ENCODE data around the gene VWF.
"Not testable (repeated sequence)": the region's sequence is repeated elsewhere in the genome, so short reads cannot be mapped to it uniquely, and the experiment has no call there.

GRCh38 chr12:6159166-6160011, 34.9 kb upstream of the VWF start:
- TF ChIP-seq, protein P1, sequence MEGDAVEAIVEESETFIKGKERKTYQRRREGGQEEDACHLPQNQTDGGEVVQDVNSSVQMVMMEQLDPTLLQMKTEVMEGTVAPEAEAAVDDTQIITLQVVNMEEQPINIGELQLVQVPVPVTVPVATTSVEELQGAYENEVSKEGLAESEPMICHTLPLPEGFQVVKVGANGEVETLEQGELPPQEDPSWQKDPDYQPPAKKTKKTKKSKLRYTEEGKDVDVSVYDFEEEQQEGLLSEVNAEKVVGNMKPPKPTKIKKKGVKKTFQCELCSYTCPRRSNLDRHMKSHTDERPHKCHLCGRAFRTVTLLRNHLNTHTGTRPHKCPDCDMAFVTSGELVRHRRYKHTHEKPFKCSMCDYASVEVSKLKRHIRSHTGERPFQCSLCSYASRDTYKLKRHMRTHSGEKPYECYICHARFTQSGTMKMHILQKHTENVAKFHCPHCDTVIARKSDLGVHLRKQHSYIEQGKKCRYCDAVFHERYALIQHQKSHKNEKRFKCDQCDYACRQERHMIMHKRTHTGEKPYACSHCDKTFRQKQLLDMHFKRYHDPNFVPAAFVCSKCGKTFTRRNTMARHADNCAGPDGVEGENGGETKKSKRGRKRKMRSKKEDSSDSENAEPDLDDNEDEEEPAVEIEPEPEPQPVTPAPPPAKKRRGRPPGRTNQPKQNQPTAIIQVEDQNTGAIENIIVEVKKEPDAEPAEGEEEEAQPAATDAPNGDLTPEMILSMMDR (IDR thresholded peaks at IDR 0.05 in 2 of 3, conservative IDR thresholded peaks at IDR 0.05 in 1 of 3; ENCODE audit: control insufficient read depth in 2 of 3, extremely low read depth in 1 of 3, insufficient read depth in 1 of 3, low read depth in 3 of 3, low read length in 3 of 3): not testable (repeated sequence)
- TF ChIP-seq NFYB (IDR thresholded peaks at IDR 0.05; ENCODE audit: insufficient read depth, low read depth, low read length); POLR2A (IDR thresholded peaks at IDR 0.05; ENCODE audit: low read depth, low read length); POLR2AphosphoS5 (IDR thresholded peaks at IDR 0.05; ENCODE audit: low read length); EZH2 (IDR thresholded peaks at IDR 0.05; ENCODE audit: borderline replicate concordance, control insufficient read depth, low read depth, low read length); ZZZ3 (IDR thresholded peaks at IDR 0.05; ENCODE audit: control insufficient read depth, insufficient read length, low read depth); USF2 (IDR thresholded peaks at IDR 0.05; ENCODE audit: borderline replicate concordance, low read depth, low read length); RAD51 (IDR thresholded peaks at IDR 0.05); MYC (IDR thresholded peaks at IDR 0.05; ENCODE audit: insufficient read depth, insufficient read length, insufficient replicate concordance, low read length, severe bottlenecking); SMC3 (IDR thresholded peaks at IDR 0.05; ENCODE audit: borderline replicate concordance, low read length): not testable (repeated sequence)
- TF ChIP-seq, protein P2, sequence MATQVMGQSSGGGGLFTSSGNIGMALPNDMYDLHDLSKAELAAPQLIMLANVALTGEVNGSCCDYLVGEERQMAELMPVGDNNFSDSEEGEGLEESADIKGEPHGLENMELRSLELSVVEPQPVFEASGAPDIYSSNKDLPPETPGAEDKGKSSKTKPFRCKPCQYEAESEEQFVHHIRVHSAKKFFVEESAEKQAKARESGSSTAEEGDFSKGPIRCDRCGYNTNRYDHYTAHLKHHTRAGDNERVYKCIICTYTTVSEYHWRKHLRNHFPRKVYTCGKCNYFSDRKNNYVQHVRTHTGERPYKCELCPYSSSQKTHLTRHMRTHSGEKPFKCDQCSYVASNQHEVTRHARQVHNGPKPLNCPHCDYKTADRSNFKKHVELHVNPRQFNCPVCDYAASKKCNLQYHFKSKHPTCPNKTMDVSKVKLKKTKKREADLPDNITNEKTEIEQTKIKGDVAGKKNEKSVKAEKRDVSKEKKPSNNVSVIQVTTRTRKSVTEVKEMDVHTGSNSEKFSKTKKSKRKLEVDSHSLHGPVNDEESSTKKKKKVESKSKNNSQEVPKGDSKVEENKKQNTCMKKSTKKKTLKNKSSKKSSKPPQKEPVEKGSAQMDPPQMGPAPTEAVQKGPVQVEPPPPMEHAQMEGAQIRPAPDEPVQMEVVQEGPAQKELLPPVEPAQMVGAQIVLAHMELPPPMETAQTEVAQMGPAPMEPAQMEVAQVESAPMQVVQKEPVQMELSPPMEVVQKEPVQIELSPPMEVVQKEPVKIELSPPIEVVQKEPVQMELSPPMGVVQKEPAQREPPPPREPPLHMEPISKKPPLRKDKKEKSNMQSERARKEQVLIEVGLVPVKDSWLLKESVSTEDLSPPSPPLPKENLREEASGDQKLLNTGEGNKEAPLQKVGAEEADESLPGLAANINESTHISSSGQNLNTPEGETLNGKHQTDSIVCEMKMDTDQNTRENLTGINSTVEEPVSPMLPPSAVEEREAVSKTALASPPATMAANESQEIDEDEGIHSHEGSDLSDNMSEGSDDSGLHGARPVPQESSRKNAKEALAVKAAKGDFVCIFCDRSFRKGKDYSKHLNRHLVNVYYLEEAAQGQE (IDR thresholded peaks at IDR 0.05; ENCODE audit: low read depth, low read length): not testable (repeated sequence)
- TF ChIP-seq, protein P3, sequence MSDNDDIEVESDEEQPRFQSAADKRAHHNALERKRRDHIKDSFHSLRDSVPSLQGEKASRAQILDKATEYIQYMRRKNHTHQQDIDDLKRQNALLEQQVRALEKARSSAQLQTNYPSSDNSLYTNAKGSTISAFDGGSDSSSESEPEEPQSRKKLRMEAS (IDR thresholded peaks at IDR 0.05; ENCODE audit: low read depth, low read length): not testable (repeated sequence)
